ENCODE measurements around the gene SLIT3.

The SLIT3 gene

DNA sequence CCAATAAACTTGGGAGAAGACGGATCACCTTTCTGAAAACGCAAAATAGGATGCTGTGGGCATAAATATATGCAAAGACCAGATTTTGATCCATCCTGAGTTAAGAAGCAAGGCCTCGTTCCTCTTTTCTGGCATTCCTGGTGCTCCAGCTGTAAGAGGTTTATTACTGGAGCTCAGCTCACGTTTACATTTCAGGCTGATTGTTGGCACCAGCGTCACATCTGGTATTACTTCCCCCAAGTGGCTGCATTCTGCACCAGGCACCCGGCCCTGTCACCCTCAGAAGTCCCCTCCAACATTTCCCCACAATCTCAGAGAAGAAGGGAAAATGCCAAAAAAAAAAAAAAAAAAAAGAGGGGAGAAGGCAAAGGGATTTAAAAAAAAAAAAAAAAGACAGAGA, 348.7 kb downstream of the SLIT3 start:
- no peak for TF ChIP-seq CTCF (IDR thresholded peaks at IDR 0.05; ENCODE audit: insufficient read depth, low read depth, low read length, missing control alignments)
- no peak for DNase-seq (ENCODE audit: low read depth)

DNA sequence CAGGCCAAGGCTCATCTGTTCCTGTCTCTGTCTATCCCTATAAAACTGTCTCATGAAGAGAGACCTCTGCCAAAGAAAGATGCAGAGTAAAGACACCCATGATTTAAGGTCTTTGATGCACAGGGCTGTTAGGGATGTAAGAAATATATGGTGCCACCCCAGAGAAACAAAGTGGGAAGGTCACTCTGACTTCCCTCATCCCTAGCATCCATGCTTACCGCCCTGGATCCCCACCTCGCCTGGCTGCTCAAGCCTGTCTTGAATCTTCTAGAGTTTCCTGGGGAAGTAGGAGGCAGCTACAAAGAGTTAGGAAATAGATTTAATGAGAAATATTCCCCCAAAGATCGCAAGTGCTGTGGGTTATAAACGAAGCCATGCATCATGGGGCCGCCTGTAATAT, 349.2 kb downstream of the SLIT3 start:
- TF ChIP-seq CTCF (IDR thresholded peaks at IDR 0.05; ENCODE audit: insufficient read depth, low read depth, low read length, missing control alignments) = no peak
- H3K4me3 ChIP-seq (ENCODE audit: low read depth, low read length) = no peak overlapping the region
- no peak for DNase-seq (ENCODE audit: low read depth)

More for the DNA sequence above, 348.7 kb downstream of the SLIT3 start:
- H3K4me3 ChIP-seq (ENCODE audit: low read depth, low read length) = no peak overlapping the region

- no peak for TF ChIP-seq CTCF (IDR thresholded peaks at IDR 0.05; ENCODE audit: insufficient read depth, low read depth, low read length, missing control alignments)
- H3K4me3 ChIP-seq (ENCODE audit: low read depth, low read length) = no peak overlapping the region
- DNase-seq (ENCODE audit: low read depth) = no peak
Observed at GRCh38 chr5:168951356-168951755, 349.6 kb downstream of the SLIT3 start.

GRCh38 chr5:168950241-168950951, 350.5 kb downstream of the SLIT3 start:
- peak; percentile 51 for DNase-seq (ENCODE audit: low read depth)
- no peak overlapping the region for H3K4me3 ChIP-seq (ENCODE audit: low read depth, low read length)
- no peak for TF ChIP-seq CTCF (IDR thresholded peaks at IDR 0.05; ENCODE audit: insufficient read depth, low read depth, low read length, missing control alignments)

DNA sequence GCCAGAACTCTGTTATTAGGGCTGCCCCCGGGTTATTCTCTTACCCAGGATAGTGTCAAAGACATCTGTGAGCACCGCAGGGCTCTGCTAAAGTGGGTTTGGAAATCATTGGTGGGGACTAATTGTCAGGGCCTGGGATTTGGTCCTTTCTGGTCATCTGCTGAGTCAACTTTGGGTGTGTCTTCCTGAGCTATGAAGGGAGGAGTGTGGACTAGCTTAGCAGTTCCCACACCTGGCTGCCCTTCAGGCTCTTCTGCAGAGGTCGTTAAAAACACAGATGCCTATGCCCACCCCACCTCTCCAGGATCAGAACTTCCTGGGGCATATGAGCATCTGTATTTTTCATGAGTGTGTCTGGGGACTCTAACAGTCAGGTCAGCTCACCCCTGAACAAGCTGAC, 352.2 kb downstream of the SLIT3 start:
- H3K4me3 ChIP-seq (ENCODE audit: low read depth, low read length) = no peak overlapping the region
- no peak for TF ChIP-seq CTCF (IDR thresholded peaks at IDR 0.05; ENCODE audit: insufficient read depth, low read depth, low read length, missing control alignments)
- DNase-seq (ENCODE audit: low read depth) = no peak

- DNase-seq (ENCODE audit: low read depth) = peak; percentile 59
Observed at GRCh38 chr5:168947212-168947868, 353.6 kb downstream of the SLIT3 start.

More at GRCh38 chr5:168947212-168947868, 353.6 kb downstream of the SLIT3 start:
- TF ChIP-seq CTCF (IDR thresholded peaks at IDR 0.05; ENCODE audit: insufficient read depth, low read depth, low read length, missing control alignments) = peak; percentile 86
- no peak overlapping the region for H3K4me3 ChIP-seq (ENCODE audit: low read depth, low read length)

Data from GM12865 (cell line).